ENCODE data around the gene ADIG.
"Not testable (repeated sequence)": the region's sequence is repeated elsewhere in the genome, so short reads cannot be mapped to it uniquely, and the experiment has no call there.

ADIG gene

DNA sequence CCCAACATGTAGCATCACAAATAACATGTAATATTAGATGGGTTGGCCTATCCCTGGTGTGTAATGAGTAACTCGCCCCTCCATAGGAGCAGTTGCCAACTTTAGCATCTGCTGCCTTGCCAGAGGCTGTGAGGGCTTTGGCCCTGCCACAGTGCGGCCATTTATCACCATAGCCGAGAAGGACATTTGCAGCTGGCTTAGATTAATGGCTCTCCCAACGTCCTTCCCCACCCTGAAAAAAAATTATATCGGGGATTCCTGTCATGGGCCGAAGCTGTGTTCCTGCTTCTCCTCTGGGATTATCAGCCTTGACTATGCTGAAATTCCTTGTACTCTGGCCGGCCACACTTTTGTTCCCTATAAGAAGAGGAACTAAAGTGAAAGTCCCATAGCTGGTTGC lies 7.6 kb upstream of the ADIG start:
- DNase-seq (ENCODE audit: low spot score): no peak

DNA sequence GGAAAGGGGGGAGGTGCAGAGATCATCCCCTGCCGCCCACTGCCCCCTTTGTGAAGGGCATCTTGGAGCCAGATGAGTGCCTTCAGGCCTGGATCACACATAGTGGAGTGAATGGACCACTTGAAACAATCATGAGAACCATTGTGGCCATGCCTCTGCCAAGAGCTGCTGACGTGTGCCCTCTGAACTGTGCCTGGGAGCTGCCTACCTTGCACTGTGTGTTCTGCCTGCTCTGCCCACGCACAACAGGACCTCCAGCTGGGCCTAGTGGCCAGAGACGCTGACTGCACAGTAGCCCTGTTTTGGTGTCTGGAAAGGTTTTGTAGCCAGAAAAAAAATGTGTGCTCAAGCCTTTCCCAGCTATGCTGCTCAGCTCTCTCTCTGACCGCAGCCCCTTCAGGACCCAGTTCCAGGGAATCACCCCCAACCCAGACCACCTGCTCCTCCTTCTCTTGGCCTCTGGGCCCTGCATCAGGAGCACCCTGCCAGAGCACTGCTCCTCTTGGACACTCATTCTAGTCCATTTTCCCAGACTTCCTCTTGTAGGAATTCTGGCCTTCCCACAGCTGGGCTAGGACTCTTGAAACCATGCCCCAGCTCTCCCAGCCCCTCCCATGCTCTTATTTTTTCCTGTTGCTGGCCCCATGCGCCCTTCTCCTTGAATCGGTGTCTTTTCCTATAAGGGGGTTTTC lies 1.6 kb upstream of the ADIG start:
- DNase-seq (ENCODE audit: low spot score): peak; percentile 17

- no peak for DNase-seq (ENCODE audit: low spot score)
These were observed 1.1 kb upstream of the ADIG start for GRCh38 chr20:38579921-38580320.

GRCh38 chr20:38581830-38582358 lies 897 bp downstream of the ADIG start:
- DNase-seq (ENCODE audit: low spot score): no peak

DNA sequence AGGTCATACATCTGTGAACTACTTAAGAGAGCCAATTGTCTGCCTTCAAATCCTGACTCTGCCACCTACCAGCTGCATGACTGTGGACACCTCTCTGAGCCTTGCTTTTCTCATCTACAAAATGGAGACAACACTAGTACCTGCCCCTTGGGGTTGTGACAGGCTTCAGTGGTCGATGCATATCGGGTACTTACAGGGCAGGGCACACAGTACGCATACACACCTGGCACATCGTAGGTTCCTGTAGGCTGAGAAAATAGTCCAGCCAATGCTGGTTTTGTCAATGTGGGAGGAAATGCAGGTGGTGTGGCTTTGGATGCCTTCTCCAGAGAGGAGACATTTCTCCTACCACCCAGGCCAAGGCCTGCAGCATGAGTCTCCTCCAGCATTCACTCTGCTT lies 2.3 kb downstream of the ADIG start:
- no peak for DNase-seq (ENCODE audit: low spot score)

- no peak for DNase-seq (ENCODE audit: low spot score)
These were observed 3.2 kb downstream of the ADIG start for GRCh38 chr20:38584099-38584763.

- peak; percentile 44 for DNase-seq (ENCODE audit: low spot score)
These were observed 4.6 kb downstream of the ADIG start for GRCh38 chr20:38585404-38586180.

DNA sequence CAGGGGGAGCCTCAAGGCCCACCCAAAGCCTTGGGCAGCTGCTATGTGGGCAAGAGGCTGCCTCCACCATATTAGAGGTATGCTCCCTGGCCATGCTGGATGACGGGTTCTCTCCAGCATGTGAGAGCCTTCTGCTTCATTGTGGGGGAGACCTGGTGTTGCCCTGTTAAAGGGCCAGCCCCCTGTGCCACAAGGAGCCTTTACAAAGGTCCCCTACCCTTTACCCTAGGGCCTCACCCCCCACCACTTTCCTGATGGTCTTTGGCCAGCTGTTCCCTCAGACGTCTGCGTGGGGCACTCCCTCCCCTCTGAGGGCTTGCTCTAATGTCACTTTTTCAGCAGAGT lies 5.2 kb downstream of the ADIG start:
- DNase-seq (ENCODE audit: low spot score): no peak

- no peak for DNase-seq (ENCODE audit: low spot score)
These were observed 7.3 kb downstream of the ADIG start for GRCh38 chr20:38588303-38588702.

GRCh38 chr20:38589351-38589750 lies 8.4 kb downstream of the ADIG start:
- no peak for DNase-seq (ENCODE audit: low spot score)

- DNase-seq (ENCODE audit: low spot score): no peak
These were observed 9.1 kb downstream of the ADIG start for GRCh38 chr20:38589967-38590675.

- DNase-seq (ENCODE audit: low spot score): peak; percentile 76
These were observed 9.9 kb downstream of the ADIG start for GRCh38 chr20:38590676-38591473.

GRCh38 chr20:38591474-38592410 lies 10.7 kb downstream of the ADIG start:
- no peak for DNase-seq (ENCODE audit: low spot score)

GRCh38 chr20:38592411-38592790 lies 11.4 kb downstream of the ADIG start:
- DNase-seq (ENCODE audit: low spot score): peak; percentile 44

DNA sequence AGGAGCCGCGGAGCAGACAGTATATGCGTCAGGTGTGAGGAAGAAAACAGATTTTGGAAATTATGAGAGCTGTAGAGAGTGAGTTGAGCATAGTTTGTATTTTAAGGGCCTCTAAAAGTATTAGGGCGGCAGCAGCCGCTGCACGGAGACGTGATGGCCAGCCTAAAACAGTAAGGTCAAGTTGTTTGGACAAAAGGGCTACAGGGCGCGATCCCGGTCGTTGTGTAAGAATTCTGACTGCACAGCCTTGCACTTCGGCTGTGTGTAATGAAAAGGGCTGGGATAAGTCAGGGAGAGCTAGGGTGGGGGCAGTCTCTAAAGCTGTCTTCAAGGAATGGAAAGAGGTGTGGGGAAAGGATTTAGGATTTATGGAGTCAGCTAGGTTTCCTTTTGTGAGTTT lies 13.3 kb downstream of the ADIG start:
- DNase-seq (ENCODE audit: low spot score): not testable (repeated sequence)

GRCh38 chr20:38595886-38596285 lies 14.9 kb downstream of the ADIG start:
- DNase-seq (ENCODE audit: low spot score): not testable (repeated sequence)

- peak; percentile 98 for DNase-seq (ENCODE audit: low spot score)
These were observed 18.4 kb downstream of the ADIG start for GRCh38 chr20:38599410-38599882.

DNA sequence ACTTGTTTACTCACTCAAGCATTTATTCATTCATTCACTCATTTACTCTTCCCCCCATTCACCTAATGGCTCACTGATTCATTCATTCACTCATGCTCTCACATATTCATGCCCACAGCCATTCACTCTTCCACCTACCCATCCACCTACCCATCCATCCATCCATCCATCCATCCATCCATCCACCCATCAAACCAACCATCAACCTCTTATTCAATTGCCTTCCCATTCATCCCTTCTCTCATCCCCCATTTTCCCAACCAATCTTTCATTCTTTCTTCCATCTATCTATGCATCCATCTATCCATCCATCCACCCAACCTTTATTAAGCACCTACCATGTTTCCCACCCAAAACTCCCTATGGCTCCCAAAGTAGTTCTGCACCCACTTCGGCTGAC lies 19.1 kb downstream of the ADIG start:
- no peak for DNase-seq (ENCODE audit: low spot score)

- peak; percentile 76 for DNase-seq (ENCODE audit: low spot score)
These were observed 20.5 kb downstream of the ADIG start, which contains the start of gene ARHGAP40 for GRCh38 chr20:38601216-38602184. Gene ARHGAP40, plus strand, starts transcription at chr20:38601809.

Data from kidney tubule cell (primary cell).